ENCODE measurements around the gene ANKRD9. TPM values are rescaled to one million over a fixed set of nuclear protein-coding genes. Genes with fewer than 3 reads are reported as not detected.

Gene ANKRD9
- total RNA-seq = 12.0 and 34.5 TPM in 2 replicates

GRCh38 chr14:102509746-102510615, at the start of gene ANKRD9:
TSS of gene ANKRD9 (minus strand) at chr14:102509776. CDS start at chr14:102507889, 1,887 bp downstream.

Small RNAs within 50 kb of the gene (small RNA-seq; reads per million reads assigned to genes)
- gene MIR4309 (ENCODE audit: low replicate concordance) = not detected

Other genes starting within 250 kb of the ANKRD9 start
- 11.8 and 21.6 TPM in 2 replicates for gene MOK, start 204.6 kb downstream of the ANKRD9 start, total RNA-seq
- 8.8 and 10.9 TPM in 2 replicates for gene ZNF839, start 190.0 kb downstream of the ANKRD9 start, total RNA-seq
- gene CINP, start 146.9 kb downstream of the ANKRD9 start, total RNA-seq = 41.8 and 58.8 TPM in 2 replicates
- gene TECPR2, start 146.8 kb downstream of the ANKRD9 start, total RNA-seq = 16.6 and 21.5 TPM in 2 replicates
- gene RCOR1, start 82.9 kb upstream of the ANKRD9 start, total RNA-seq = 17.9 and 20.8 TPM in 2 replicates